Fibroblast of villous mesenchyme (primary cell): Measurements from ENCODE around the gene LCE5A. TPM values are rescaled to one million over a fixed set of nuclear protein-coding genes. Genes with fewer than 3 reads are reported as not detected.

ENCODE experiments used
- DNase-seq: peaks from one replicate; pipeline ENCODE4 v3.0.0-alpha.2; 2010; ENCODE audit warnings: low read depth
- H3K4me3 ChIP-seq: 2 replicates; pipeline ENCODE4 v1.5.1; 2011; ENCODE audit warnings: low read depth, mild to moderate bottlenecking, low read length
- total RNA-seq: library from RNA; depleted of rRNA; stranded (reverse); fragments of >200 nt; gene quantifications from 2 replicates; pipeline ENCODE4 v1.2.3, GENCODE V29; 2012
- TF ChIP-seq, protein P1 (sequence below): IDR thresholded peaks from 2 replicates; pipeline ENCODE4 v1.5.1; 2012; ENCODE audit warnings: low read depth, mild to moderate bottlenecking, low read length; ENCODE audit not compliant: insufficient read depth

The LCE5A gene
- total RNA-seq, 1 donor = not detected

DNA sequence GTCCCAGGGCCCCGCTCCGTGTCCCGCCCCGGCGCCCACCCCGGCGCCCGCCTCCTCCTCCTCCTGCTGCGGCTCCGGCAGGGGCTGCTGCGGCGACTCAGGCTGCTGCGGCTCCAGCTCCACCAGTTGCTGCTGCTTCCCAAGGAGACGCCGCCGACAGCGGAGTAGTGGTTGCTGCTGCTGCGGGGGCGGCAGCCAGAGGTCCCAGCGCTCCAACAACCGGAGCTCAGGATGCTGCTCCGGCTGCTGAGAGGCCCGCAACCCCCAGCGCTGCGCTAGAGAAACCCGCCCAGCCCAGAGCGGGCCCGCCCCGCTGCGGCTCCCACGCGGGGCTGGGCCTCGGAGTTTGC lies 4.8 kb downstream of the LCE5A start:
- DNase-seq = no peak
- TF ChIP-seq, protein P1, sequence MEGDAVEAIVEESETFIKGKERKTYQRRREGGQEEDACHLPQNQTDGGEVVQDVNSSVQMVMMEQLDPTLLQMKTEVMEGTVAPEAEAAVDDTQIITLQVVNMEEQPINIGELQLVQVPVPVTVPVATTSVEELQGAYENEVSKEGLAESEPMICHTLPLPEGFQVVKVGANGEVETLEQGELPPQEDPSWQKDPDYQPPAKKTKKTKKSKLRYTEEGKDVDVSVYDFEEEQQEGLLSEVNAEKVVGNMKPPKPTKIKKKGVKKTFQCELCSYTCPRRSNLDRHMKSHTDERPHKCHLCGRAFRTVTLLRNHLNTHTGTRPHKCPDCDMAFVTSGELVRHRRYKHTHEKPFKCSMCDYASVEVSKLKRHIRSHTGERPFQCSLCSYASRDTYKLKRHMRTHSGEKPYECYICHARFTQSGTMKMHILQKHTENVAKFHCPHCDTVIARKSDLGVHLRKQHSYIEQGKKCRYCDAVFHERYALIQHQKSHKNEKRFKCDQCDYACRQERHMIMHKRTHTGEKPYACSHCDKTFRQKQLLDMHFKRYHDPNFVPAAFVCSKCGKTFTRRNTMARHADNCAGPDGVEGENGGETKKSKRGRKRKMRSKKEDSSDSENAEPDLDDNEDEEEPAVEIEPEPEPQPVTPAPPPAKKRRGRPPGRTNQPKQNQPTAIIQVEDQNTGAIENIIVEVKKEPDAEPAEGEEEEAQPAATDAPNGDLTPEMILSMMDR = no peak
- H3K4me3 ChIP-seq = no peak overlapping the region

GRCh38 chr1:152516082-152516481 lies 5.5 kb downstream of the LCE5A start:
- H3K4me3 ChIP-seq = no peak overlapping the region
- no peak for DNase-seq
- TF ChIP-seq, protein P1 = no peak

GRCh38 chr1:152517237-152517811 lies 6.7 kb downstream of the LCE5A start:
- TF ChIP-seq, protein P1 = no peak
- H3K4me3 ChIP-seq = no peak overlapping the region
- DNase-seq = no peak

- no peak for DNase-seq
- TF ChIP-seq, protein P1 = no peak
- no peak overlapping the region for H3K4me3 ChIP-seq
Measured at GRCh38 chr1:152519851-152520250, 9.2 kb downstream of the LCE5A start.

- TF ChIP-seq, protein P1 = no peak
- no peak for DNase-seq
- no peak overlapping the region for H3K4me3 ChIP-seq
Measured at GRCh38 chr1:152520561-152521090, 10.0 kb downstream of the LCE5A start.

DNA sequence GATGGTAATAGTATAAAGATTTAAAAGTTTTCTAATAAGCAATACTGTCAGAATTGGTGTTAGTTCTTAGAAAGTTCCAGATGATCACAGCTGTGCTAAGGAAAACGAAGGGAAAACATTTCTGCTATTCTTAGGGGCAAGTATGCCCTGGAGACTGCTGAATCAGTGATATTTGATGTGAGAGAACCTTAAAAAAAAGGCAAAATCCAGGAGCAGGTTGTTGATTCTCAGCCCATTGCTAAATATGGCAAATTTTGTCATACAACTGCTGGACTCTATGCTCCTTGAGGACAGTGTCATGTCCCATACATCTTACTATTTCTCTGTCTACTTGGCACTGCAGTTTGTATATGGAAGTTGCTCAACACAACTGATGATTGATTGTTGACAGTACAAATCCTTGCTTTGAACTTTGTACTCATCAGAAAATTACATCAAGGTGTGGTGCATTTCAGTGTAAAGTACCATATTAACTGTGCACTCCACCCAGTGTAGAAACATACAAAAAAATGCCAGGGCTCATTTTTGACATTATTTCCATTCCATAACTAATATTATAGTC lies 14.6 kb downstream of the LCE5A start:
- DNase-seq = no peak
- TF ChIP-seq, protein P1 = no peak
- no peak overlapping the region for H3K4me3 ChIP-seq
